GM19372 (cell line): ENCODE results near the gene TLNRD1.
A peak's percentile ranks its signal among the peaks of the same experiment; 100 is the strongest.

Experiments
- ATAC-seq: cut with Tn5 transposase; IDR thresholded peaks from one replicate; pipeline ENCODE4 v1.9.1; 2021; ENCODE audit warnings: mild to moderate bottlenecking, low read depth, moderate library complexity; ENCODE audit not compliant: unreplicated experiment

Gene TLNRD1

DNA sequence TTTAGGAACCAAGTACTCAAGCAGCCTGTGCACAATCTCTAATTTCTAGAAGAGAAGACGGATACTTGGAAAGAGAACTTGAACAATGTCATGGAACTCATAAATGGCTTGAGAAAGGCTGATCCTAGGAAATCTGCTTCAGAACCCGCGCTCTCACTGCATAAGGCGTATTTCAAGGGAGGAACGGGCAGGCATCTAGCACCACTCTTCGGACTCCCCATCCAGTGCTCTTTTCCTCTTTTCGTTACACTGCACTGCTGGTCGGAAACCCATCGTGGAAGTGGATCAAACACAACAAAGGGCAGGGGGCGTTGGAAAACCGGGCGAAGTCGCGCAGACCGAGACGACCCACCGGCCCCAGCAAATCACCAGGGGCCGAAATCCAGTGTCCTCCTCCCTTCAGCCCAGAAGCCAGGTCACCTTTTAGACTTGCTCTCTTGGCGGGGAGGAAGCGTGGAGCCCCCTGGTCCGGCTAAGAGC, 539 bp upstream of the TLNRD1 start:
- no peak for ATAC-seq

DNA sequence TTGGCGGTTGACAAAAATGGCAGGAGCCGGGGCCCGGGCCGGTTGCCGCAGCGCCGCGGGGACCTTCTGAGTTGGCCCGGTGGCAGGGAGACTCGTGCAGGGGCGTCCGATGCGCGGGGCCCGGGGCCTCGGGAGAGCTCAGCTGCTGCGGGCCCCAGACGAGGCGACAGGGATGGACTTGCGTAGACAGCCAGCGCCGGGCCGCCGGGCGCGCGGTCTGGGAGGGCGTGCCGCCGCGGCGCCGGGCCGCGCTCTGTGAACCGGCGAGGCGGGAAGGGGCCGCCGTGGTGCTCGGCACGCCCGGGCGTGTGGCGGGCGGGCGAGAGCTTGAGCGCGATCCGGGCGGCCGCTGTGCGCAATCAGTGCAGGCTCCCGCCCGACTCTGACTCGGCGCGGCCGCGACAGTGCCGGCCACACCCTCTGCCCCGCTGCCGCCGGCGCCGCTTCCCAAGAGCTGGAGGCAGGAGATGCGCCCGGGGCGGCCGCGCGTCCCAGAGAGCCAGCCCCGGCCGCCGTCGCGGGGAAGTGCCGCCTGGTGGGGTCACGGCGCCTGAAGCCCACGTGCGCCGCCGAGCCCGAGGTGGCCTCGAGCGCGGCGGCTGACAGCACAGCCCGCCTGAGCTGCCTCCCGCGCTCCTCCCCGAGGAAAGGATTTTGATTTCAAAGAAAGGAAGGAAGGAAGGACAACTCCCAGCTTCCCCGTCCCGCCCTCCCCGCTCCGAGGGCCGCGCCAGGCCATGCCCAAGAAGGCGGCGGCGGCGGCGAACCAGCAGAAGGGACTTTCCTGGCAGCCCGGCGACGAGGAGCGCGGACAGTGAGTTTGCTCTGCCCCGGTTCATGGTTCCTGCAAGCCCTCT, 657 bp downstream of the TLNRD1 start:
- peak; percentile 29 for ATAC-seq

- ATAC-seq: no peak
Observed at GRCh38 chr15:81002009-81002330, 1.2 kb downstream of the TLNRD1 start.

- ATAC-seq: no peak
Observed at GRCh38 chr15:81002331-81003096, 1.8 kb downstream of the TLNRD1 start.

DNA sequence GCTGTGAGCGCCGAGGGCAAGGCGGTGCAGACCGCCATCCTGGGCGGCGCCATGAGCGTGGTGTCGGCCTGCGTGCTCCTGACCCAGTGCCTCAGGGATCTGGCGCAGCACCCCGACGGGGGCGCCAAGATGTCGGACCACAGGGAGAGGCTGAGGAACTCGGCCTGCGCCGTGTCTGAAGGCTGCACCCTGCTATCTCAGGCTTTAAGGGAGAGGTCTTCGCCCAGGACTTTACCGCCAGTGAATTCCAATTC, 2.3 kb downstream of the TLNRD1 start:
- no peak for ATAC-seq

- no peak for ATAC-seq
Observed at GRCh38 chr15:81006124-81006523, 5.4 kb downstream of the TLNRD1 start.

DNA sequence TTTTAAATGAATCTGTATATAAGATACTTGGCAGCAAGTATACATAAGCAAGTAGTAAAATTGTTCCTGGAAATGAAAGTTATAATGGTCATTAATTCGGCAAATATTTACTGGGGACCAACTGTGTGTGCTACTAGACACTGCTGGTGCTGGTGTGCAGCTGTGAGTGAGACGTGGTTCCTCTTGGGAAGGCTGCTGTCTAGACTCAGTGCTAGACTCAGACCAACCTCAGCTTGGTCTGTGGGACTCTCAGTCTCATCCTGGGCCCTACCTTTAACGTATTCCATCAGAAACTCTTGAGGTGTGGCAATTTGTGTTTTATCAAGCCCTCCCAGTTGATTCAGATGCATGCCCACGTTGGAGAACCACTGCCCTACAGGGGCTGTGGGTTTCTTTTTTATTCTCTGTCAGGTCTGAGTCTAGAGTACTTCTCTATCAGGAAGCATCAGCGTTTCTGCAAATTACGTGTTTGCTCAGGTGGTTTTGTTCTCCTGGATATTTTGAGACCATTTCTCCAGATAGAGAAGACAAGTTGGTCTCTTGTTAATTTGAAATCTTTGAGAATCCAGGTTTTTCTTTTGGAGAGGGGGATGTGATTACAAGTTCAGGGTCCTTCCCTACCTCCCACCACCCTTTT, 6.8 kb downstream of the TLNRD1 start:
- no peak for ATAC-seq

GRCh38 chr15:81008312-81008711, 7.6 kb downstream of the TLNRD1 start:
- ATAC-seq: no peak

DNA sequence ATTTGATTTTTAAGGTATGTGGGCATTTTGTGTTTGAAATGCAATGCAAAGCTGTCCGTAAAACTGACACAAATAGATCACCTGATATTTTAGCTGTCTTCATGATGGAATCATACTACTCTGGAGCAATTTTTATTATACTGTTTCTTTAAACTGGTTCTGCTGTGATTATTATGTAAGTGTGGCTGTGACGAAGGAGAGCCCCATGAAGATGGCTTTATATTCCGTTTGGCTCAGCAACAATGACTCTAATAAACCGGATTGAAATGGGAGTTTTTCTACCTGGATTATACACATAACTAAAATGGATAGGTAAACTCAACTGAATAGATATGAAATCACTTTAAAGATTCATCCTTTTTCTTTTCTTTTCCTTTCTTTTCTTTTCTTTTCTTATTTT, 9.4 kb downstream of the TLNRD1 start:
- ATAC-seq: no peak

- no peak for ATAC-seq
Observed at GRCh38 chr15:81011593-81011992, 10.9 kb downstream of the TLNRD1 start.

DNA sequence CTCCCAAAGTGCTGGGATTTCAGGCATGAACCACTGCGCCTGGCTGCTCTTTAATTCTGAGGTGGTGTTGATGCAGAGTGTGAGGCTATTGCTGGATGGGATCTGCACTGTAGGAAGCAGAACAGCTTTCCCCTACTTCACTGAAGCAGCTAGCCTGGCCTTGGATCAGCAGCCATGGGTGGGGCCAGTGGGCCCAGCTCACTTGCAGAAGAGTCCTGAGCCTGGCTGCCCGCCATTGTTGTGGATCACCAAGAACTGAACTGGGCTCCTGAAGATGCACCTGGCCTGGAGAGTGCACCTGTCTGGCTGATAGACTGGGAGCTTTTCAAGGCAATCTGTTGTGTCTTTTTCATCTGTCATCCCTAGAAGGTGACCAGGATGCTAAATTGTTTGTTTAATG, 11.9 kb downstream of the TLNRD1 start:
- ATAC-seq: no peak

GRCh38 chr15:81013396-81013929, 12.7 kb downstream of the TLNRD1 start:
- ATAC-seq: no peak

DNA sequence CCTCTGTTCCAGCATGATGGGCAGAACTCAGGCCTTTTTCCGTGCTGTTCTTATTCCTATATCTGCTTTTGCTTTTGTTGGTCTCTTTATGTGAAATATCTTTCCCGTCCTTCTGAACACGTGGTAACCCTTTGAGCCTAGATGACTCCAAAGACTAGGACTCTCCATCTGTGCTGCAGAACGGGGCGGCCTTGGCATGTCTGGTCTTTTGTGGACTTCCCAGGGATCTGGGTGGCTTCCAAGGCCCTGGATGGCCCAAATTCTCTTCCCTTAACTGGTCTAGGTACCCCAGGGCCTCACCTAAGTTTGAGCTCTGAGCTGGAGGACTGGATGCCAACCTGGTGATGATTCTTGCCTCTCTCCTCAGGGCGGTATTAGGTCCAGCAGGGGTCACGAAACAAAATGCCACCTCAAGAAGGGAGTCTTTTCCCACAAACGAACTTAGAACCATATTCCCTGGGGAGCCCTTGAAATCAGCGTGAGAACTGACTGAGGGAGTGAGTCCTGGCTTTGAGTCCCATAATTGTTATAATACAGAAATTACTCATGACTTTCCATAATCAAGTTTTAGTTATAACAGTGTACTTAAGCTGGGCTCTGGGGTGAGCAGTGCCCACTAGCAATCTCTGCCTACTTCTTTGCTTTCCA, 13.8 kb downstream of the TLNRD1 start:
- ATAC-seq: no peak

DNA sequence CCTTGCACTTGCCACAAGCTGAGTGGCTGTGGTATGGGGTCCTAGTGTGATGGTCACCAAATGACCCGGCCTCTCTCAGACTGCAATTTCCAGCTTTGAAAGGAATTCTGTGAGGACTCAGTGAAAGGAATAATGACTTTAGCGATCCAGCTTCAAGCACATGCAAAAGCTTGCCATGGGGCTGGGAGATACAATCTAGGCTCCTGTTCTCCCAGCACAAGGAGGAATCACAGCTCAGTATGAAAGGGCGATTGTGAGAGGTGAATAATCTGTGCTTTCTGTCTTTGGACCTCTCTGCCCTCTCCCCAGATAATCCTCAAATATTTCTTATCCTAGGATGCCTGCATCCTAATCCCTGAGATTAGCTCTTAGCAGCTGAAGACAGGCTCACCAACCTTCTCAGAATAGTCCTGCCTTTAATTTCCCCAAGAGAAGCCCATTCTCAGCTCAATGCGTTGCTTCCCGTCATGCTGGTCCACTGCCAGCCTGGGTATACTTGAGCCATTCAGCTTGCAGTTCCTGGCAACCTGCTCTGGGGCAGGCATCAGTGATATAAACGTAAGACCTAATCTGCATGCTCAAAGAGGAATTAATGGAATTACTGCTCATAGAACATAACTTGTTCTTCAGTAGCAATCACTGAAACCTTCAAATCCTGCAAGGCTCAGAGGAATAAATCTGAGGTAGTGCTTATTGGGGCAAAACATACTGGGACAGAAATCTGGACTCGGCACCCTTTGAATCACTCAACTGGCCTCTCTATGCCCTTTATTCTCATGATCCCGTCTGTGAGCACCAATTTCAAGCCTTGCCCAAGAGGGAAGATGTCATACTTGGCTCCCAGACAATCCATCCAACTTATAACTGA, 15.1 kb downstream of the TLNRD1 start:
- ATAC-seq: no peak

GRCh38 chr15:81016489-81017068, 15.9 kb downstream of the TLNRD1 start:
- no peak for ATAC-seq

GRCh38 chr15:81018197-81018596, 17.5 kb downstream of the TLNRD1 start:
- ATAC-seq: no peak

- ATAC-seq: no peak
Observed at GRCh38 chr15:81021321-81021720, 20.6 kb downstream of the TLNRD1 start.

DNA sequence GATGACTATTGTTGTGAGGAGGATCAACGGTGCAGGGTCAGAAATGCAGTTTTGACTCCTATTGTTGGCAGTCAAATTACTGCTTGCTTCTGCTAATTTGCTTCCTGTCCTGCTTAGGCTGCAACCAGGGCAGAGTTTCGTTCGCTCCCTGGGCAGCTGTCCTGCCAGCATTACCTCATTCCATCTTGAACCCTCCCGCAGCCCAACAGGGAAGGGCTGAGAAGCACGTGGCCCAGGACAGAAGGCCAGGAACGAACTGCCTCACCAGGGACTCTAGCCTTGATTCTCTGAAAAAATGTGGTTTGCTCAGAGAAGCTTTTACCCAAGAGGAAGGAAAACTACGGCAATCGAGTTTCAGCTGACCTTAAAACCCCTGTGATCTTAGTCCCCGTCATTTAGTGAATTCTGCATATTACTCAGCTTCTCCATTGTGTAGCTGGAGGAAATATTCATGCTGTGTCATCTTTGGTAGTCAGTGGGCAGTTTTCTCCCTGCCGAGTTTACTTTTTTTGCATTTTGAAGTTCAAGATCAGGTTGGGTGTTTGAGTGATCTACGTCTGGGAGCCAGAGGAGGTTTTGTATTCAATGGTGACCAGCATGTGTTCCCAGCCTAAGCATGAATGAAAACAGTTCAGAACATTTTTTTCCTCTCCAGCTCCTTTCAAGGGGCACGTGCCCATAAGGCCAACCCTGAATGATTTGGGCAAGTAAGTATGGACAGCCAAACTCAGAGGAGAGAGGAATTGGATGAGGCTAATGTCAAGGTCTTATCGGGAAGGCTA, 23.0 kb downstream of the TLNRD1 start:
- peak; percentile 87 for ATAC-seq
